DMS79 treated with DMSO at 0.1 percent for 48 hours (cell line): ENCODE data around the gene MAL.
A peak's percentile ranks its signal among the peaks of the same experiment; 100 is the strongest.

Experiments
- DNase-seq: peaks from one replicate; lab custom pipeline; 2025; lab: John Stamatoyannopoulos, UW

Gene MAL

GRCh38 chr2:95025406-95026319 lies at the start of gene MAL:
MAL (plus strand) TSS chr2:95025708; CDS start chr2:95025793, 85 bp downstream.
- DNase-seq: peak; percentile 56

- no peak for DNase-seq
Measured at GRCh38 chr2:94977826-94978225, 47.7 kb upstream of the MAL start.

GRCh38 chr2:94978917-94979316 lies 46.6 kb upstream of the MAL start:
- DNase-seq: no peak

- no peak for DNase-seq
Measured at GRCh38 chr2:94979406-94980375, 45.8 kb upstream of the MAL start.

GRCh38 chr2:94980406-94980805 lies 45.1 kb upstream of the MAL start:
- DNase-seq: no peak

- DNase-seq: no peak
Measured at GRCh38 chr2:94982156-94982555, 43.4 kb upstream of the MAL start.

GRCh38 chr2:94982675-94983074 lies 42.8 kb upstream of the MAL start:
- DNase-seq: no peak

GRCh38 chr2:94984964-94985575 lies 40.4 kb upstream of the MAL start:
- no peak for DNase-seq

GRCh38 chr2:94985636-94986035 lies 39.9 kb upstream of the MAL start:
- DNase-seq: no peak

- peak; percentile 46 for DNase-seq
Measured at GRCh38 chr2:94986392-94986963, 39.0 kb upstream of the MAL start.

GRCh38 chr2:94987074-94988020 lies 38.2 kb upstream of the MAL start:
- DNase-seq: no peak

- DNase-seq: no peak
Measured at GRCh38 chr2:94990956-94991355, 34.6 kb upstream of the MAL start.

GRCh38 chr2:94992360-94992759 lies 33.1 kb upstream of the MAL start:
- no peak for DNase-seq

GRCh38 chr2:94993176-94994062 lies 32.1 kb upstream of the MAL start:
- DNase-seq: no peak

GRCh38 chr2:94994063-94994913 lies 31.2 kb upstream of the MAL start:
- DNase-seq: no peak

- no peak for DNase-seq
Measured at GRCh38 chr2:94994914-94995552, 30.5 kb upstream of the MAL start.

- no peak for DNase-seq
Measured at GRCh38 chr2:94995553-94996304, 29.8 kb upstream of the MAL start.
